ENCODE data around the gene IL22. TPM values are rescaled to one million over a fixed set of nuclear protein-coding genes. Genes with fewer than 3 reads are reported as not detected.

The IL22 gene
- total RNA-seq, 2 experiments from 2014 or later, result 1.4 to 1.6 TPM

- POLR2A ChIA-PET, result interaction anchor here (0.8 to 1.5 kb wide), 3 partner anchors 49 to 972 kb away, joined by 3 to 6 read pairs (median 3); partner anchors contain the start of genes CAND1 and MDM2
- H3K36me3 Mint-ChIP-seq (ENCODE audit: low read depth), result peaks cover 2% of the 10 kb centered on the region
- CTCF ChIA-PET, result interaction anchor here (0.5 to 2.3 kb wide), 12 partner anchors 9 to 489 kb away, joined by 3 to 11 read pairs (median 3); no protein-coding TSS in a partner anchor
- H3K27ac Mint-ChIP-seq, result peak overlapping the region; percentile 27
- H3K4me1 Mint-ChIP-seq, result peaks cover 47% of the 10 kb centered on the region
- intact Hi-C loops (cut with DNase I, micrococcal nuclease), result loop anchor here (1.0 to 5.0 kb wide), 6 partner anchors 18 to 446 kb away; partner anchors contain the start of gene NUP107 (in 1 of the 2)
- H3K9me3 Mint-ChIP-seq (ENCODE audit: low read depth), result peaks cover 6% of the 10 kb centered on the region
- H3K27me3 Mint-ChIP-seq, result peaks cover 2% of the 10 kb centered on the region
- DNase-seq (peak; percentile 73), ATAC-seq (peak; percentile 97)
- peak overlapping the region; percentile 4 for H3K4me3 Mint-ChIP-seq
Measured at GRCh38 chr12:68240975-68241374, 12.4 kb downstream of the IL22 start.

DNA sequence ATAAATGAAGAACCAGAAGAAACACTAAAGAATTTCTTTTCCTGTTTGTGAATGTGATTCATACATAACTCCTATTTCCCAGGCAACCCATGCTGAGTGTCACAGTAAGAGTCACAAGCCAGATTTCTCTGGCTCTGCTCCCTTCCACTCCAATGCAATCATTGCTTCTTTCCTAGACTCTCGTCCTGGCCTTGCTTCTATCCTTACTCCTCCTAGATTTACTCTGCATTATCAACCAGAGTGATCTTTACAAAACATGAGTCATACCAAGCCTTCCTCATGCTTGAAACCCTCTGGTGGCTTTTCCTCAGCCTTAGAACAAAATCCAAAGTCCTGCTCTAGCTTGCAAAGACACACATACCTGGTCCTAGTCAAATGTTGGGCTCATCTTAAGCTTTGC lies 13.3 kb downstream of the IL22 start:
- Mint-ChIP-seq H3K36me3 (ENCODE audit: low read depth) (peaks cover 2% of the 10 kb centered on the region), H3K27ac (peak overlapping the region; percentile 1), H3K4me3 (no peak overlapping the region), H3K9me3 (ENCODE audit: low read depth) (peaks cover 6% of the 10 kb centered on the region), H3K27me3 (peaks cover 2% of the 10 kb centered on the region), H3K4me1 (peaks cover 51% of the 10 kb centered on the region)
- ChIA-PET CTCF (interaction anchor here (1.9 to 2.2 kb wide), 2 partner anchors 10 to 16 kb away, joined by 6 to 9 read pairs; no protein-coding TSS in a partner anchor), POLR2A (no interaction called here)
- no peak for DNase-seq
- no peak for ATAC-seq
- intact Hi-C loops (cut with DNase I, micrococcal nuclease), result loop anchor here (2.0 to 5.0 kb wide), 4 partner anchors 37 to 447 kb away; partner anchors contain the start of gene NUP107 (in 1 of the 2)

DNA sequence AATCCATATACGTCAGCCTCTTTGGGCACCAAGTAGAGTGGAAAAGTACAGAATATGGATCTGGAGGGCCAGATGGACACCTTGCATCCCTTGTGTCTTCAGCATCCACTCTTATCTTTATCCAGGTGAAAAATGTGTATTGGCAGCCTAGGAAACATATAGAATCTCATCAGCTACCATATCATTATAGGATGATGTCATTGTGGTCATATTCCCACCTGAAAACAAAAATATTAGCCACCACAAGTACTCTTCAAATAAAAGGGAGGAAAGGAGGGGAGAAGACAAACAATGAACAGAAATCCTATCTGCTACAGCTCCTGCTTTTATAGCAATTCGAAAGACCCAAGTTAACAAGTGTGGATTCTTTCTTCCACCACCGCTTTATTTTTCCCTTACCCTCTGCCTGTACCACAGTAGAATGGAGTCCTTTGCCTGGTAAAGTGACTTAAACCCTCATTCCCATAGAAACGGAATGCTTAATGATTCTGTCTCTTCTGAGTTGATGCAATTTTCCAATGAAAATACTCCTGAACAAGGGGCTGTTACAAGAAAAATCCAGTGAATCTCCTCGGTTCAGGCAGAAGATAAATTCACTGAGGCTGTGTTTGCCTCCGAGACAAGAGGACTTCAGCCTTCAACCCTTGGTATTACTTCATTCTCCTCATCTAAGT lies 14.0 kb downstream of the IL22 start:
- Mint-ChIP-seq H3K27ac (no peak overlapping the region), H3K9me3 (ENCODE audit: low read depth) (peaks cover 6% of the 10 kb centered on the region), H3K4me1 (peaks cover 51% of the 10 kb centered on the region), H3K36me3 (ENCODE audit: low read depth) (peaks cover 2% of the 10 kb centered on the region), H3K27me3 (peaks cover 2% of the 10 kb centered on the region), H3K4me3 (no peak overlapping the region)
- intact Hi-C loops (cut with DNase I, micrococcal nuclease), result no loop called here
- ChIA-PET CTCF (interaction anchor here (1.0 to 1.8 kb wide), 4 partner anchors 9 to 202 kb away, joined by 3 to 11 read pairs (median 3); no protein-coding TSS in a partner anchor), POLR2A (no interaction called here)
- ATAC-seq (no peak), DNase-seq (no peak)

- intact Hi-C loops (cut with DNase I, micrococcal nuclease), result no loop called here
- DNase-seq (no peak), ATAC-seq (no peak)
- POLR2A ChIA-PET, result no interaction called here
- peaks cover 2% of the 10 kb centered on the region for H3K27me3 Mint-ChIP-seq
- peaks cover 49% of the 10 kb centered on the region for H3K4me1 Mint-ChIP-seq
- peaks cover 4% of the 10 kb centered on the region for H3K9me3 Mint-ChIP-seq (ENCODE audit: low read depth)
- CTCF ChIA-PET, result interaction anchor here (1.1 to 2.5 kb wide), 4 partner anchors 15 to 80 kb away, joined by 3 to 11 read pairs (median 6); no protein-coding TSS in a partner anchor
- H3K36me3 Mint-ChIP-seq (ENCODE audit: low read depth), result no peaks in the 10 kb centered on the region
- no peak overlapping the region for H3K4me3 Mint-ChIP-seq
- H3K27ac Mint-ChIP-seq, result peak overlapping the region; percentile 35
Measured at GRCh38 chr12:68237619-68238018, 15.8 kb downstream of the IL22 start.

DNA sequence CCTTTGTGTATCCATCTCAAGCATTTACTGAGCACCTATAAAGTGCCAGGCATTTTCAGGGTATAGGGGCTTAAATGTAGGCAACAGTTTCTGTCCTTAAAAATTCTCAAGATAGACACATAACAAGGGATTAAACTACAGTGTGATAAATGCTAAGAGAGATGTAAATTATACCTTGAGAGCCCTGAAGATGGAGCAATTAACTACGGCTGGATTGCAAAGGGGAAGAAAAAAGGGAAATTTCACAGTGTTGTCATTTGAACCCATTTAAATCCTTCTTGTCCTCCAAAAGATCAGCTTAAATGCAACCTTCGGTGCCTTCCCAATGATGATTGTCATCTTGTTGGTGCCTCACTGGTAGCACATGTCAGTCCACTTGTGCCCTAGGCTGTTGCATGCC lies 16.3 kb downstream of the IL22 start:
- DNase-seq (no peak), ATAC-seq (no peak)
- Mint-ChIP-seq H3K27me3 (peaks cover 2% of the 10 kb centered on the region), H3K27ac (peak overlapping the region; percentile 63), H3K36me3 (ENCODE audit: low read depth) (no peaks in the 10 kb centered on the region), H3K4me3 (peak overlapping the region; percentile 69), H3K9me3 (ENCODE audit: low read depth) (peaks cover under 1% of the 10 kb centered on the region), H3K4me1 (peaks cover 48% of the 10 kb centered on the region)
- ChIA-PET CTCF (interaction anchor here (0.7 to 2.5 kb wide), 6 partner anchors 8 to 350 kb away, joined by 3 to 9 read pairs (median 4); no protein-coding TSS in a partner anchor), POLR2A (no interaction called here)
- intact Hi-C loops (cut with DNase I, micrococcal nuclease), result no loop called here

DNA sequence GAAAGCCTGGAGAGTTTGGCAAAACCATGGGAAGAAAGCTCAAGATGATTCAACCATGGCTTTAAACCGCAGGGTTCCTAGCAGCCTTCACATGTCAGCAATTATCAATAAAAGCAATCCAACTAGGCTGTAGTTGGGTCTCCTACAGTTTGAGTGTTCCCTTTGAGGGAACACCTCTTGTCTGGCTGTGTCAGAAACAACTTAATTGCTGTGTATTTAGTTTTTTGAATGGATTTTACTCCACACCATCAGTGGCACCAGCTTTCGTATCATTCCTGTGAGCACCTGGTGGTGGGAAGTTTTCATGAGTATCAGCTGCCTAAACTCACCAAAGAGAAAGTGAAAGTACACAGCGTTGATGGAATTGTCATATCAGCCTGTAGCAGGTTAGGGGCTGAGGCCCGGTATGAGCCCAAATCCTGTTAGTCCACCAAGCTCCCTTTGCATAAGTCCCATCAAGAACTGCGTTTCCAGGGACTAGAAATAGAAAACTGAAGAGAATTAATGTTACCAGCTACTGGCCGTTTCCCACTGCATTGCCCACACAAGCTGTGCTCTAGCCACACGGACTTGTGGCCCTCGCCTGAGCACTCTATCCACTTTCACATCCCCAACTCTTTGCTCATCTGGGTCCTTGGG lies 16.9 kb downstream of the IL22 start:
- Mint-ChIP-seq H3K4me3 (peak overlapping the region; percentile 69), H3K27ac (peak overlapping the region; percentile 63), H3K9me3 (ENCODE audit: low read depth) (no peaks in the 10 kb centered on the region), H3K4me1 (peaks cover 44% of the 10 kb centered on the region), H3K36me3 (ENCODE audit: low read depth) (no peaks in the 10 kb centered on the region), H3K27me3 (peaks cover 2% of the 10 kb centered on the region)
- peak; percentile 56 for ATAC-seq
- ChIA-PET POLR2A (no interaction called here), CTCF (interaction anchor here (0.6 to 2.6 kb wide), 9 partner anchors 9 to 351 kb away, joined by 3 to 9 read pairs (median 4); no protein-coding TSS in a partner anchor)
- peak; percentile 46 for DNase-seq
- intact Hi-C loops (cut with DNase I, micrococcal nuclease), result no loop called here

DNA sequence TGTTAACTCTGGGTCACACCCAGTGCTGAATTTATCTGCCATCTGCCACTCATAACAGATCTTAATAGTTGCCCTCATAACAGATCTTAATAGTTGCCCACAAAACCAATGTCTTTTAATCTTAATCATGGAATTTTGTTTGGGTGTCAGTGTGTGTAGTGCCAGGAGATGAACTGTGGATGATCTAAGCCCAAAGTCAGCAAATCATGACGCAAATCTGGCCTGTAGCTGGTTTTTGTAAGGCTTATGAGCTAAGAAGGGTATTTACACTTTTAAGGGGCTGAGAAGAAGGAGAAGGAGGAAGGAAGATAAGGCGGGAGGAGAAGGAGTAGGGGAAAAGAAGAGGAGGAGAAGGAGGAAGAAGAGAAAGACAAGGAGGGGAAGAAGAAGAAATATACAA lies 17.8 kb downstream of the IL22 start:
- peaks cover 2% of the 10 kb centered on the region for H3K27me3 Mint-ChIP-seq
- H3K4me3 Mint-ChIP-seq, result no peak overlapping the region
- H3K36me3 Mint-ChIP-seq (ENCODE audit: low read depth), result no peaks in the 10 kb centered on the region
- no peaks in the 10 kb centered on the region for H3K9me3 Mint-ChIP-seq (ENCODE audit: low read depth)
- no peak overlapping the region for H3K27ac Mint-ChIP-seq
- no peak for DNase-seq
- H3K4me1 Mint-ChIP-seq, result peaks cover 42% of the 10 kb centered on the region
- intact Hi-C loops (cut with DNase I, micrococcal nuclease), result no loop called here
- ATAC-seq, result no peak
- ChIA-PET CTCF (interaction anchor here (0.8 to 2.6 kb wide), 5 partner anchors 10 to 82 kb away, joined by 3 to 9 read pairs (median 7); no protein-coding TSS in a partner anchor), POLR2A (no interaction called here)

- Mint-ChIP-seq H3K36me3 (ENCODE audit: low read depth) (no peaks in the 10 kb centered on the region), H3K4me3 (no peak overlapping the region), H3K9me3 (ENCODE audit: low read depth) (no peaks in the 10 kb centered on the region), H3K27ac (no peak overlapping the region), H3K4me1 (peaks cover 33% of the 10 kb centered on the region), H3K27me3 (peaks cover 2% of the 10 kb centered on the region)
- intact Hi-C loops (cut with DNase I, micrococcal nuclease), result no loop called here
- DNase-seq (no peak), ATAC-seq (no peak)
- ChIA-PET CTCF (interaction anchor here (1.0 to 2.6 kb wide), 4 partner anchors 11 to 193 kb away, joined by 3 to 9 read pairs (median 6); no protein-coding TSS in a partner anchor), POLR2A (no interaction called here)
Measured at GRCh38 chr12:68234140-68234539, 19.3 kb downstream of the IL22 start.

- H3K9me3 Mint-ChIP-seq (ENCODE audit: low read depth), result no peaks in the 10 kb centered on the region
- intact Hi-C loops (cut with DNase I, micrococcal nuclease), result no loop called here
- POLR2A ChIA-PET, result no interaction called here
Measured at GRCh38 chr12:68233498-68233897, 19.9 kb downstream of the IL22 start.

DNA sequence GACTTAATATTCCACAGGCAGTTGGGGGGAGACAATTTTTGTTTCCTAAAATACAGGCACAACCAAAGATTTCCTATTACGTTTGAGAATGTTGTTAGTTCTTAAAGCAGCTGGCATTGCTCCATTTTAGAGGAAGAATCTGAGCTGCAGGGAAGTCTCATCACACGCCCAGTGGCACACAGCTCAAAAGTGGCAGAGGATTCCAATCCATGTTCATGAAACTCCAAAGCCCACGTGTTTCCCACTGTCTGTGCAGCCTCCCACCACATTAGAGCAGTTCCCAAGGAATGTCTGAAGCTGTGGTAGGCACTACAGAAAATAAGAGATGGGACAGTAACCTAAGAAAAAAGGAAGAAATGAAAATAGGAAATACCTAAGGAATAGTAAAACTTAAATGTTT lies 21.7 kb downstream of the IL22 start:
- no peaks in the 10 kb centered on the region for H3K9me3 Mint-ChIP-seq (ENCODE audit: low read depth)
- intact Hi-C loops (cut with DNase I, micrococcal nuclease), result no loop called here
- no peak for ATAC-seq
- H3K36me3 Mint-ChIP-seq (ENCODE audit: low read depth), result no peaks in the 10 kb centered on the region
- DNase-seq, result no peak
- ChIA-PET POLR2A (interaction anchor here (0.6 kb wide), 1 partner anchor 15 kb away, joined by 5 read pairs; no protein-coding TSS in a partner anchor), CTCF (interaction anchor here (0.6 to 2.4 kb wide), 5 partner anchors 8 to 191 kb away, joined by 3 to 14 read pairs (median 4); no protein-coding TSS in a partner anchor)
- H3K4me3 Mint-ChIP-seq, result no peak overlapping the region
- H3K4me1 Mint-ChIP-seq, result peaks cover 20% of the 10 kb centered on the region
- peaks cover 1% of the 10 kb centered on the region for H3K27me3 Mint-ChIP-seq
- no peak overlapping the region for H3K27ac Mint-ChIP-seq

More at GRCh38 chr12:68233498-68233897, 19.9 kb downstream of the IL22 start:
- peaks cover 33% of the 10 kb centered on the region for H3K4me1 Mint-ChIP-seq
- H3K27ac Mint-ChIP-seq, result no peak overlapping the region
- H3K36me3 Mint-ChIP-seq (ENCODE audit: low read depth), result no peaks in the 10 kb centered on the region
- CTCF ChIA-PET, result interaction anchor here (1.1 kb wide), 1 partner anchor 90 kb away, joined by 3 read pairs; no protein-coding TSS in a partner anchor
- ATAC-seq (no peak), DNase-seq (no peak)
- H3K4me3 Mint-ChIP-seq, result no peak overlapping the region
- H3K27me3 Mint-ChIP-seq, result peaks cover 2% of the 10 kb centered on the region

DNA sequence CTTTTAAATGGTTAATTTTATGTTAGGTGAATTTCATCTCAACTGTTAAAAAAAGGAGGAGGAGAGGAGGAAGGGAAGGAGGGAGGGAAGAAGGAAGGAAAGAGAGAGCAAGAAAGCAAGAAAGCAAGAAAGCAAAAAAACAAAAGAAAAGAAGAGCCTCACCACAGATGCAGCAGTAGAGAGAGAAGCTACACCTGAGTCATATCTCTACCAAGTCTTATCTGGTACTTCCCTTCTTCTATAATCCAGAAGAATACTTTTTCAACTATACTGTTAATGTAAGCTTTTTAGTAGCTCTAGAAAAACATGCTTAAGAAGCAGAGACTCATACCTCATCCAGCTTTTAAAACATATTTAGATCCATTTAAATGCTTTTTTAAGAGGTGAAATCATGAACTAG lies 22.2 kb downstream of the IL22 start:
- ChIA-PET POLR2A (interaction anchor here (0.6 kb wide), 1 partner anchor 14 kb away, joined by 5 read pairs; no protein-coding TSS in a partner anchor), CTCF (interaction anchor here (0.6 to 2.4 kb wide), 4 partner anchors 8 to 86 kb away, joined by 3 to 14 read pairs (median 8); no protein-coding TSS in a partner anchor)
- no peaks in the 10 kb centered on the region for H3K36me3 Mint-ChIP-seq (ENCODE audit: low read depth)
- ATAC-seq (peak; percentile 69), DNase-seq (no peak)
- H3K4me3 Mint-ChIP-seq, result no peak overlapping the region
- peaks cover 6% of the 10 kb centered on the region for H3K27me3 Mint-ChIP-seq
- H3K9me3 Mint-ChIP-seq (ENCODE audit: low read depth), result no peaks in the 10 kb centered on the region
- H3K27ac Mint-ChIP-seq, result no peak overlapping the region
- intact Hi-C loops (cut with DNase I, micrococcal nuclease), result no loop called here
- peaks cover 17% of the 10 kb centered on the region for H3K4me1 Mint-ChIP-seq

All from activated CD4-positive, alpha-beta T cell treated with anti-CD3 and anti-CD28 coated beads for 36 hours (primary cell).